Spinal cord (tissue), 10 donors: Measurements from ENCODE around the gene GRIK2. TPM values are rescaled to one million over a fixed set of nuclear protein-coding genes. Genes with fewer than 3 reads are reported as not detected.
"Not testable (repeated sequence)": the region's sequence is repeated elsewhere in the genome, so short reads cannot be mapped to it uniquely, and the experiment has no call there.

Experiments used
- DNase-seq, 6 donors: peaks; one replicate each; pipeline versions ENCODE4 v3.0.0 to v3.0.0-alpha.2; 2013 to 2015; ENCODE audit warnings: low spot score in 6 of 6, low read depth in 4 of 6
- H3K27ac ChIP-seq: one replicate; pipeline ENCODE4 v1.5.1; 2013; ENCODE audit warnings: low read depth, low read length, control low read depth
- H3K27me3 ChIP-seq: one replicate; pipeline ENCODE4 v1.6.1; 2013; ENCODE audit warnings: low read length; ENCODE audit not compliant: control insufficient read depth, insufficient read depth
- H3K36me3 ChIP-seq: one replicate; pipeline ENCODE4 v1.6.1; 2013; ENCODE audit warnings: low read length; ENCODE audit not compliant: control insufficient read depth, insufficient read depth
- H3K4me1 ChIP-seq: one replicate; pipeline ENCODE4 v1.6.1; 2013; ENCODE audit warnings: low read length; ENCODE audit not compliant: control insufficient read depth, insufficient read depth
- H3K4me3 ChIP-seq: one replicate; pipeline ENCODE4 v1.5.1; 2013; ENCODE audit warnings: low read depth, low read length, control low read depth
- H3K9me3 ChIP-seq: one replicate; pipeline ENCODE4 v1.6.1; 2013; ENCODE audit warnings: low read length; ENCODE audit not compliant: control insufficient read depth, insufficient read depth
- WGBS: methylation state at CpG from one replicate; pipeline ENCODE4 v1.1.5; 2013; ENCODE audit warnings: missing lambda C conversion rate; ENCODE audit not compliant: insufficient coverage; 5-methylcytosine and 5-hydroxymethylcytosine counted together
- polyA plus RNA-seq, 2 donors: library from polyadenylated mRNA; unstranded; fragments of 120-200 nt; gene quantifications; one replicate each; pipeline ENCODE4 v1.2.1, GENCODE V29; 2013; ENCODE audit not compliant: insufficient read length in 2 of 2
- total RNA-seq, 2 donors: library from RNA; depleted of rRNA in 1 of 2; stranded (reverse); fragments of 120-200 nt in 1 of 2; fragments of >200 nt in 1 of 2; gene quantifications; one replicate each; pipeline versions ENCODE4 v1.2.3 to v1.2.4, GENCODE V29; 2013 to 2014
- donor health status: healthy.

Gene GRIK2
- total and polyA plus RNA-seq, 4 donors = 25.3 to 92.4 (median 54.7) TPM

DNA sequence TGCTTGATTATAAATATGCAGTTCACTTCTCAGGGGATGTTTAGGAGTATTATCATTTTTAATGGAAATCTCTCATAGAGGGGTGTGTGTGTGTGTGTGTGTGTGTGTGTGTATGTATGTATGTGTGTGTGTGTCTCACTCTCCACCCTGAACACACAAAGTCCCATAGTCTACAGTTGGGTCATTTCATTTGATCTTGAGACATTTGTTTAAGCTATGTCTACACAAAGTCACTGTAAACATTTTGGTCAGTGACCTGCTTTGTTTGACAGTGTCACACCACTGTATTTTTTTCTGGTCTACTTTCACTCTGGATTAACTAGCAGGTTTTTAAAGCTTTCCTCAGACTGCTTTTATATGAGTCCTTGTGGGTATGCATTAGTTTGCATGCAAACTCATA is 215.2 kb downstream of the GRIK2 start:
- H3K27ac ChIP-seq = no peak overlapping the region
- H3K9me3 ChIP-seq = no peaks in the 10 kb centered on the region
- no peaks in the 10 kb centered on the region for H3K4me1 ChIP-seq
- H3K27me3 ChIP-seq = no peaks in the 10 kb centered on the region
- DNase-seq = no peak
- no peak overlapping the region for H3K4me3 ChIP-seq
- no peaks in the 10 kb centered on the region for H3K36me3 ChIP-seq

DNA sequence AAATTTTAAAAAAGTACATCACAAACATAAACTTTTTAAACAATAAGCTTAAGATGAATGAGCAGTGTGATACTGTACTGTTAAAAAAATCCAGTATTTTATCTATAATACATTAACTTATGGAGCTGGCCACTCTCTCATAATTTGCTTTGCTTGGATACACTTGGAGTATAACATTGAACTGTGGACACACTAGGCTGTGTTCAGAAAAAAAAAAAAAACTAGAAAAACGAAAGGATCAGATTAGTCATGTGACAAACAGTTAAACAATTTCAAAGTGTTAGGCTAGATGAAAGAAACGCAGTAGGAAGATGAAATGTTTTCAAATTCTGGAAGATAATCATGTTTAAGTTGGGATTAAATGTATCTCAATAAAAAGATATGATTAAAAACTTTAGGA is 220.0 kb downstream of the GRIK2 start:
- Histone ChIP-seq H3K9me3 (no peaks in the 10 kb centered on the region), H3K4me3 (no peak overlapping the region), H3K27ac (no peak overlapping the region), H3K27me3 (no peaks in the 10 kb centered on the region), H3K4me1 (no peaks in the 10 kb centered on the region), H3K36me3 (no peaks in the 10 kb centered on the region)
- DNase-seq = no peak
- WGBS = 86% methylated on average over 1 of the region's 2 CpGs

DNA sequence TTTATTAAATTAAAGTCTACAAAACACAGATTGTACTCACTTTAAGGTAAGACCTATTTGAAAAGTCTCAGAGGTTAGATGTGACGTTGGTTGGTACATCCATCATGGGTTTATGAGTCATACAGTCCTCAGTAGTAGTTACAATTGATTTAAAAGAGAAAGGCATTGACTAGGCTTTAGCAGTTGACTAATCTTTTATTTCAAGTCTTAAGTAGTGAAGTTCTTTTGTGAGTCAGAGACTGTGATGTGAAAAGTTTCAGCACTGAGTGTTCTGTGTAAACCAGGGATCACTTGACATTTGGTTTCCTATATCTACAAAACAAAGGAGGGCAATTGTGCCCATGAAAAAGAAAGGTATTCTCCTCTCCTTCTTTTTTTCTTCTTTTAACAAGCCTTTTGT is 221.3 kb downstream of the GRIK2 start:
- no CpG with 5 or more reads among the region's 1 CpG for WGBS
- DNase-seq = no peak
- H3K27ac ChIP-seq = no peak overlapping the region
- H3K27me3 ChIP-seq = no peaks in the 10 kb centered on the region
- no peak overlapping the region for H3K4me3 ChIP-seq
- H3K36me3 ChIP-seq = no peaks in the 10 kb centered on the region
- H3K4me1 ChIP-seq = no peaks in the 10 kb centered on the region
- H3K9me3 ChIP-seq = no peaks in the 10 kb centered on the region

DNA sequence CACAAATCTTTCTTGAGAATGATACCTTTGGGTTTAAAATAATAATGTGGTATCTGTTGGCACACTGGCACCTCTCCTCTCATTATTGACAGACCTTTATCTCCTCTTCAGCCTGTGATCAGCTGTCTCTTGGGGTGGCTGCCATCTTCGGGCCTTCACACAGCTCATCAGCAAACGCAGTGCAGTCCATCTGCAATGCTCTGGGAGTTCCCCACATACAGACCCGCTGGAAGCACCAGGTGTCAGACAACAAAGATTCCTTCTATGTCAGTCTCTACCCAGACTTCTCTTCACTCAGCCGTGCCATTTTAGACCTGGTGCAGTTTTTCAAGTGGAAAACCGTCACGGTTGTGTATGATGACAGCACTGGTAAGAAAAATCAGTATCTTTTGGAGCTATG is 232.8 kb downstream of the GRIK2 start:
- DNase-seq = peak in 3 of 6 donors; percentile 18 to 62 (median 38)
- no peaks in the 10 kb centered on the region for H3K9me3 ChIP-seq
- WGBS = 60% methylated on average over 2 of the region's 6 CpGs
- no peaks in the 10 kb centered on the region for H3K27me3 ChIP-seq
- no peaks in the 10 kb centered on the region for H3K36me3 ChIP-seq
- peaks cover 2% of the 10 kb centered on the region for H3K4me1 ChIP-seq
- H3K4me3 ChIP-seq = no peak overlapping the region
- no peak overlapping the region for H3K27ac ChIP-seq

DNA sequence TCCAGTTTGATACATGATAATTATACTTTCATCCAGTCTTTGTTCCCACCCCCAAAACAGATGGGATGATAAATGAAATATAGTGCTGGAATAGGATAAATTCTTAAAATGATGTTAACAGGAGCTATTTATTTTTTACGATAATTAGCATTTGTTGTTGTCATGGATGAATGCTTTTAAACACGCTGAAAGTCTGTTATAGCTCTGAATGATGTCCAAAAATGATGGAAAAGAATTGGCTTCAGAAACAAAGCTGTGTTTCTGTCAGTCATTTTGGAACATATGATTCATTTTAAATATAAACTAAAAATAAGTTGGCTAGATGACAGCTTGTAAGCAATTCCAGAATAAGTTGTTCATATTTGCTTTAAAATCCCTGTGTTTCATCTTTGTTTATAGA is 237.4 kb downstream of the GRIK2 start:
- Histone ChIP-seq H3K27me3 (no peaks in the 10 kb centered on the region), H3K9me3 (no peaks in the 10 kb centered on the region), H3K36me3 (no peaks in the 10 kb centered on the region), H3K4me1 (peaks cover 2% of the 10 kb centered on the region), H3K4me3 (no peak overlapping the region), H3K27ac (no peak overlapping the region)
- no CpG with 5 or more reads among the region's 2 CpGs for WGBS
- peak in 2 of 6 donors; percentile 34 to 53 for DNase-seq

DNA sequence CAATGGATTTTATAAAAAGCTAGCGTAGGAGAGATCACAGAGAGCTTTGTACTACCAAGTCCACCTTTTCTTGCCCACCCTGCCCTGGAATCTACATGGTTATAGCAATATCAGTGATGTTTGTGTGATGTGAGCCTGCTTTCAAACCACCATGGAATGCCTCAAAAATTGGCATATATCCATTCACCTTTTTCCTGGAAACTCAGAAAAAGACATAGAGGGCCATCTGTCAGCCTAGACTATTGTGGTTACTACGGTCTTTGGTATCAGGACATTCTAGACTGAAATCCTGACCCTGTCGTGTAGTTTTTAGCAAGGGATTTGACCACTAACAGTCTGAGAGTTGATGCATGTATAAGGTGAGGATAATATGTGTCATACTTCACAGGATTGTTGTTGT is 239.6 kb downstream of the GRIK2 start:
- no peak for DNase-seq
- Histone ChIP-seq H3K4me3 (no peak overlapping the region), H3K9me3 (no peaks in the 10 kb centered on the region), H3K27me3 (no peaks in the 10 kb centered on the region), H3K4me1 (no peaks in the 10 kb centered on the region), H3K27ac (no peak overlapping the region), H3K36me3 (no peaks in the 10 kb centered on the region)
- WGBS = 86% methylated on average over 3 of the region's 3 CpGs

DNA sequence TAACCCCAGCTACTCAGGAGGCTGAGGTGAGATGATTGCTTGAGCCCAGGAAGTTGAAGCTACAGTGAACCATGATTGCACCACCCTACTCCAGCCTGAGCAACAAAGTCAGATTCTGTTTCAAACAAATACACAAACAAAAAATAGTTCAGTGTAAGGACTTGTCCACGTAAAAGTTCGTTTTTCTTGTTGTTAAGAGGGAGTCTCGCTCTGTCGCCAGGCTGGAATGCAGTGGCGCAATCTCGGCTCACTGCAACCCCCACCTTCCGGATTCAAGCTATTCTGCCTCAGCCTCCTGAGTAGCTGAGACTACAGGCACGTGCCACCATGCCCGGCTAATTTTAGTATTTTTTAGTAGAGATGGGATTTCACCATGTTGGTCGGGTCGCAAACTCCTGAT is 245.4 kb downstream of the GRIK2 start:
- H3K36me3 ChIP-seq, H3K4me1 ChIP-seq, H3K9me3 ChIP-seq, H3K4me3 ChIP-seq, DNase-seq, H3K27ac ChIP-seq, H3K27me3 ChIP-seq: not testable (repeated sequence)
- WGBS = no CpG with 5 or more reads among the region's 11 CpGs

DNA sequence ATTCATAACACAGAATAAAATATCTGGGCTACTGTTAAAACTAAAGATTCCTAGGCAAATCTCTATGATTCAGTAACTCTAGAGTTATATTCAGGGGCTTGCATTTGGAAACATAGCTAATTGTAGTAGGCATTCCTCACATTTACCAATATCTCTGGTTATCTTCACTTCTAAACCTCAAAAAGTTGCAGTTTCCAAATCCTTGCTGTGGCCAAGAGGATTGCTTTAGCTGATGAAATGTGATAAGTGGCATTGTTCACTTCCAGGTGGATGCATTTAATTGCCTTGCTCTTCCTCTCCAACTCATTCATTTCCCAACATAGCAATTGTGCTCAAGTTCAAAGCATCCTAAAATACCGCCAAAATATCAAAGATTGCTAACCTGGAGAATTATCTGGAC is 246.6 kb downstream of the GRIK2 start:
- WGBS = no CpG with 5 or more reads among the region's 1 CpG
- Histone ChIP-seq H3K4me1 (no peaks in the 10 kb centered on the region), H3K9me3 (no peaks in the 10 kb centered on the region), H3K27ac (no peak overlapping the region), H3K4me3 (no peak overlapping the region), H3K27me3 (no peaks in the 10 kb centered on the region), H3K36me3 (no peaks in the 10 kb centered on the region)
- DNase-seq = no peak

DNA sequence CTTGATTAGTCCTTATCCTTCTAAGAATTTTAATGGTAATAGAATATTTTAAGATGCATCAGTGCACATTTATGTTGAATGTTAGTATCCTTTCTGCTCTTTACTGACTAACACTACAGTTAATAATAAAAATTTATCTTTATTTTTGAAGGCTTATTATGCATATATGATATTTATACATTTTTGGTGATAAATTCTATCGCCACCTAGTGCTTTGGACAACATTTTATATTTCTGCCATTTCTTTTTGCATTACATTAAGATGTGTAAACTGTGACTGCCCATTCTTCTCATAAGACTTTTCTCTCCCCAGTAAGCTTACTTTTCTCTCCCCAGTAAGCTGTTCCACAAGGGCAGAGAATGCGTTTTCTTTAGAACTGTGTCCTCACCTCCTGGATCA is 252.3 kb downstream of the GRIK2 start:
- DNase-seq = no peak
- Histone ChIP-seq H3K27ac (no peak overlapping the region), H3K27me3 (no peaks in the 10 kb centered on the region), H3K4me1 (no peaks in the 10 kb centered on the region), H3K4me3 (no peak overlapping the region), H3K9me3 (no peaks in the 10 kb centered on the region), H3K36me3 (no peaks in the 10 kb centered on the region)
- WGBS = no CpG with 5 or more reads among the region's 2 CpGs

DNA sequence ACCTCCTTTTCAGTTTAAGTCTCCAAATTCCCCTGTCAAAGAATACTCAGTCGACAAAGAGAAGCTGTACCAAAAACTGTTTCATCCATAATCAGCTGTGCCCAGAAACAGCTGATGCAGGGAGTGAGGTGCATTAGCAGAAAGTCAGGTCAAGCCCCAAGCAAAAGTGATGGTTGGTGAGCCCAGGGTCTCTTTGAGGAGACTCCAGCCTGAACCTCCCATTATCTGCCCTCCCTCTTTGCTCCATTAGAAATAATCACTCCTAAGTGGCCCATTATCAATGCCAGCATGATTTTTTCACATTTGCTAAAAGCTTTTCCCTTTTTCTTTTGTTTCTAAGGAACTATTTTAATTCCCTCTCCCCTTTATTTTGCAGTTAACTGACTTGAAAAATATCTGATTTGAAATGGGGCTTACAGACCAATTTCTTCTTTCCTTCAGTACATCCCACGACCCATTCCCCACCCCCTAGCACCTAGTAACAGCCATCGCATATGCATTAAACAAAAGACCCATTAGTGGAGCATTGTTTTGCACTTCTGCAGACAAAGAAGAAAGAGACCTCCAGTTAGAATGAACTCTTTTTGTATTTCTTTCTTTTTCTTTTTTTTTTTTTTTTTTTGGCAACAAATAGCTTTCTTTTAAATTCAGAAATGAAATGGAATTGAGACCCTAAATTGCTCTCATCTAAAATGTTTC is 257.0 kb downstream of the GRIK2 start:
- no peaks in the 10 kb centered on the region for H3K27me3 ChIP-seq
- H3K36me3 ChIP-seq = no peaks in the 10 kb centered on the region
- no peaks in the 10 kb centered on the region for H3K9me3 ChIP-seq
- no peaks in the 10 kb centered on the region for H3K4me1 ChIP-seq
- DNase-seq = peak in 1 of 6 donors; percentile 65
- H3K4me3 ChIP-seq = no peak overlapping the region
- H3K27ac ChIP-seq = no peak overlapping the region
- WGBS = no CpG with 5 or more reads among the region's 3 CpGs
